OCI-M2 (cell line): ENCODE results near the gene DEXI.
A peak's percentile ranks its signal among the peaks of the same experiment; 100 is the strongest.
"Not testable (repeated sequence)": the region's sequence is repeated elsewhere in the genome, so short reads cannot be mapped to it uniquely, and the experiment has no call there.

Source experiments
- DNase-seq: peaks from one replicate; lab custom pipeline; 2025; ENCODE audit not compliant: unreplicated experiment; lab: John Stamatoyannopoulos, UW

The DEXI gene

GRCh38 chr16:10969615-10970014 is 27.3 kb upstream of the DEXI start:
- DNase-seq, result no peak

- DNase-seq, result no peak
These were observed 26.2 kb upstream of the DEXI start for GRCh38 chr16:10968498-10968897.

GRCh38 chr16:10967986-10968385 is 25.7 kb upstream of the DEXI start:
- DNase-seq, result no peak

- not testable (repeated sequence) for DNase-seq
These were observed 24.3 kb upstream of the DEXI start for GRCh38 chr16:10966559-10966958.

- DNase-seq, result no peak
These were observed 23.9 kb upstream of the DEXI start for GRCh38 chr16:10966129-10966528.

GRCh38 chr16:10965440-10966061 is 23.3 kb upstream of the DEXI start:
- no peak for DNase-seq

GRCh38 chr16:10964891-10965326 is 22.6 kb upstream of the DEXI start:
- no peak for DNase-seq

GRCh38 chr16:10964039-10964890 is 22.0 kb upstream of the DEXI start:
- DNase-seq, result no peak

GRCh38 chr16:10961231-10961630 is 19.0 kb upstream of the DEXI start:
- DNase-seq, result no peak

GRCh38 chr16:10959161-10959560 is 16.9 kb upstream of the DEXI start:
- DNase-seq, result no peak

GRCh38 chr16:10957771-10958482 is 15.7 kb upstream of the DEXI start:
- no peak for DNase-seq

GRCh38 chr16:10954903-10955302 is 12.6 kb upstream of the DEXI start:
- DNase-seq, result no peak

GRCh38 chr16:10951026-10951425 is 8.8 kb upstream of the DEXI start:
- DNase-seq, result no peak

- no peak for DNase-seq
These were observed 8.1 kb upstream of the DEXI start for GRCh38 chr16:10950393-10950792.

GRCh38 chr16:10949424-10949970 is 7.2 kb upstream of the DEXI start:
- DNase-seq, result no peak

- no peak for DNase-seq
These were observed 5.0 kb upstream of the DEXI start for GRCh38 chr16:10947211-10947787.

- DNase-seq, result no peak
These were observed 4.0 kb upstream of the DEXI start for GRCh38 chr16:10946308-10946707.

GRCh38 chr16:10945065-10945787 is 3.0 kb upstream of the DEXI start:
- DNase-seq, result no peak

- DNase-seq, result peak; percentile 44
These were observed 2.2 kb upstream of the DEXI start, which contains the start of gene CLEC16A for GRCh38 chr16:10944249-10945064. CLEC16A (plus strand) TSS chr16:10944564; CDS start chr16:10944718, 154 bp downstream.

GRCh38 chr16:10943064-10943353 is 741 bp upstream of the DEXI start:
- DNase-seq, result no peak
